ENCODE data around the gene MMP25.

DNA sequence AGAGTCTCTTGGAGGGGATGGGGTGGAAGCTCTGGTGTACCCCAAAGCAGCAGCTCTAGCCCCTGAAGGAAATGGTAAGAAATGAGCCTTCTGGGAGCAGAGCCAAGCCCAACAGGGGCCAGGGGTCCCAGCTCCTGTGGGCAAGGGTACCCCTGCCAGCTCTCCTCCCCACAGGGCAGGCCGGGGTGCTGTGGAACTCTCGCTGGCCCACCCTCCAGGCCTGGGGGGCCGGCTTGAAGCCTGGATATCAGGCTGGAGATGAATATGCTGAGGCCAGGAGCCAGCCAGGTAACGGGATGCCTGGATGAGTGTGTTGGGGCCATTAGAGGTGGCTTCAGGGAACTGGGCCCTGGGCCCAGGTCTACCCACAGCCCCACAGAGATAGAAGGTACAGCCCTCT is 45.8 kb upstream of the MMP25 start:
- TF ChIP-seq, protein P1, sequence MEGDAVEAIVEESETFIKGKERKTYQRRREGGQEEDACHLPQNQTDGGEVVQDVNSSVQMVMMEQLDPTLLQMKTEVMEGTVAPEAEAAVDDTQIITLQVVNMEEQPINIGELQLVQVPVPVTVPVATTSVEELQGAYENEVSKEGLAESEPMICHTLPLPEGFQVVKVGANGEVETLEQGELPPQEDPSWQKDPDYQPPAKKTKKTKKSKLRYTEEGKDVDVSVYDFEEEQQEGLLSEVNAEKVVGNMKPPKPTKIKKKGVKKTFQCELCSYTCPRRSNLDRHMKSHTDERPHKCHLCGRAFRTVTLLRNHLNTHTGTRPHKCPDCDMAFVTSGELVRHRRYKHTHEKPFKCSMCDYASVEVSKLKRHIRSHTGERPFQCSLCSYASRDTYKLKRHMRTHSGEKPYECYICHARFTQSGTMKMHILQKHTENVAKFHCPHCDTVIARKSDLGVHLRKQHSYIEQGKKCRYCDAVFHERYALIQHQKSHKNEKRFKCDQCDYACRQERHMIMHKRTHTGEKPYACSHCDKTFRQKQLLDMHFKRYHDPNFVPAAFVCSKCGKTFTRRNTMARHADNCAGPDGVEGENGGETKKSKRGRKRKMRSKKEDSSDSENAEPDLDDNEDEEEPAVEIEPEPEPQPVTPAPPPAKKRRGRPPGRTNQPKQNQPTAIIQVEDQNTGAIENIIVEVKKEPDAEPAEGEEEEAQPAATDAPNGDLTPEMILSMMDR (IDR thresholded peaks at IDR 0.05; ENCODE audit: insufficient read depth, low read depth, low read length) = no peak
- TF ChIP-seq EZH2 (IDR thresholded peaks at IDR 0.05; ENCODE audit: insufficient read depth, low read length) = no peak
